ENCODE results near the gene AQP2.
A peak's percentile ranks its signal among the peaks of the same experiment; 100 is the strongest.

- no peak for TF ChIP-seq EP300 (IDR thresholded peaks at IDR 0.05; ENCODE audit: borderline replicate concordance in 1 of 2, low read depth in 1 of 2, low read length in 1 of 2)
- no peak for TF ChIP-seq POLR2AphosphoS5 (IDR thresholded peaks at IDR 0.05; ENCODE audit: low read depth, low read length)
- no peak for TF ChIP-seq FOSL2 (IDR thresholded peaks at IDR 0.05; ENCODE audit: borderline replicate concordance, low read depth)
- TF ChIP-seq GATA2 (CRISPR knock-in tag; IDR thresholded peaks at IDR 0.05) = no peak
- TF ChIP-seq CTCF (IDR thresholded peaks at IDR 0.05) = no peak
- no peak for TF ChIP-seq RAD21 (IDR thresholded peaks at IDR 0.05; ENCODE audit: low read length)
- TF ChIP-seq USF1 (IDR thresholded peaks at IDR 0.05; ENCODE audit: borderline replicate concordance, low read depth) = no peak
- no peak for TF ChIP-seq ELF1 (IDR thresholded peaks at IDR 0.05)
- no peak for TF ChIP-seq ZBTB33 (IDR thresholded peaks at IDR 0.05; ENCODE audit: borderline replicate concordance, low read depth)
- TF ChIP-seq MAX (IDR thresholded peaks at IDR 0.05; ENCODE audit: low read depth) = peak; percentile 70
- TF ChIP-seq SIN3A (IDR thresholded peaks at IDR 0.05; ENCODE audit: borderline replicate concordance, low read depth, low read length) = no peak
- no peak for TF ChIP-seq FOXM1 (IDR thresholded peaks at IDR 0.05; ENCODE audit: low read depth)
- TF ChIP-seq GABPA (IDR thresholded peaks at IDR 0.05; ENCODE audit: low read depth) = no peak
- TF ChIP-seq EZH2phosphoT487 (IDR thresholded peaks at IDR 0.05; ENCODE audit: borderline replicate concordance, low read depth) = no peak
Measured at GRCh38 chr12:49903700-49904423, 46.7 kb upstream of the AQP2 start, which contains the start of gene FAIM2.

All from SK-N-SH (cell line).